Testis (tissue), 3 donors: Measurements from ENCODE around the gene EPHB4. TPM values are rescaled to one million over a fixed set of nuclear protein-coding genes. Genes with fewer than 3 reads are reported as not detected.

Experiments
- DNase-seq: peaks from one replicate; pipeline ENCODE4 v3.0.0-alpha.2; 2019
- H3K27ac ChIP-seq, 2 donors: fragments of 200-600 bp; sonication (generic); one replicate each; pipeline ENCODE4 v1.5.1; 2019
- H3K27me3 ChIP-seq: fragments of 200-600 bp; sonication (generic); one replicate; pipeline ENCODE4 v1.5.1; 2019
- H3K36me3 ChIP-seq: fragments of 200-600 bp; sonication (generic); one replicate; pipeline ENCODE4 v1.5.1; 2017; ENCODE audit warnings: low read depth; ENCODE audit errors: missing control alignments
- H3K4me1 ChIP-seq: fragments of 200-600 bp; sonication (generic); one replicate; pipeline ENCODE4 v1.5.1; 2019
- H3K4me3 ChIP-seq, 2 donors: fragments of 200-600 bp; sonication (generic); one replicate each; pipeline ENCODE4 v1.5.1; 2017 to 2019
- H3K9me3 ChIP-seq: fragments of 200-600 bp; sonication (generic); one replicate; pipeline ENCODE4 v1.5.1; 2017
- CTCF ChIP-seq, 3 experiments: fragments of 450-650 bp in 2 of 3; fragments of 200-600 bp in 1 of 3; sonication (generic) in 1 of 3; IDR thresholded peaks; one replicate each; pipeline ENCODE4 v1.5.1; 2016 to 2019; ENCODE audit warnings: antibody characterized with exemption in 3 of 3, mild to moderate bottlenecking in 2 of 3, moderate library complexity in 1 of 3
- POLR2A ChIP-seq: fragments of 450-650 bp; IDR thresholded peaks from one replicate; pipeline ENCODE4 v1.6.1; 2017; ENCODE audit warnings: antibody characterized with exemption, mild to moderate bottlenecking, moderate library complexity
- WGBS, 2 donors: methylation state at CpG; one replicate each; pipeline ENCODE4 v1.1.5; 2018; 5-methylcytosine and 5-hydroxymethylcytosine counted together
- intact Hi-C: fragments of 100-400 bp; cut with DNase I; formaldehyde crosslinking; loops from one replicate; pipeline ENCODE4 v1.15.1; 2023; ENCODE audit warnings: low total_unique reads
- polyA plus RNA-seq: library from polyadenylated mRNA; stranded (reverse); fragments of 350-450 nt; fragmentation: Illumina TruSeq; extraction: RNeasy Lipid Tissue Mini Kit (QIAGEN cat#74804); gene quantifications from one replicate; pipeline ENCODE4 v1.2.3, GENCODE V29; 2014; ENCODE audit warnings: low read depth, low replicate concordance; ENCODE audit not compliant: insufficient read depth
- total RNA-seq, 2 donors: library from RNA; depleted of rRNA; stranded (reverse); fragments of >200 nt; gene quantifications; one replicate each; pipeline ENCODE4 v1.2.3, GENCODE V29; 2016

EPHB4 gene
- total and polyA plus RNA-seq, 3 donors from 2014 or later, result 30.5 to 49.6 (median 35.9) TPM

GRCh38 chr7:100825751-100826513 is 1.4 kb downstream of the EPHB4 start:
- WGBS, 2 donors, result 18 to 27% methylated on average over 16 to 17 of the region's 17 CpGs
- Histone ChIP-seq H3K36me3 (no peaks in the 10 kb centered on the region), H3K27ac (peak overlapping the region; percentile 39 to 77), H3K4me1 (peaks cover 18% of the 10 kb centered on the region), H3K9me3 (no peaks in the 10 kb centered on the region), H3K27me3 (no peaks in the 10 kb centered on the region), H3K4me3 (peak overlapping the region; percentile 68 to 73)
- intact Hi-C loops, result no loop called here
- TF ChIP-seq POLR2A, result no peak
- TF ChIP-seq CTCF (IDR thresholded peaks at IDR 0.05), result no peak
- no peak for DNase-seq

- DNase-seq, result no peak
- no peaks in the 10 kb centered on the region for H3K36me3 ChIP-seq
- H3K4me3 ChIP-seq, result peak overlapping the region in 1 of 2 donors; percentile 73
- H3K9me3 ChIP-seq, result no peaks in the 10 kb centered on the region
- H3K27ac ChIP-seq, result no peak overlapping the region
- intact Hi-C loops, result no loop called here
- H3K4me1 ChIP-seq, result peaks cover 18% of the 10 kb centered on the region
- no peak for TF ChIP-seq CTCF (IDR thresholded peaks at IDR 0.05)
- TF ChIP-seq POLR2A, result no peak
- no peaks in the 10 kb centered on the region for H3K27me3 ChIP-seq
- 22 to 29% methylated on average over 14 to 16 of the region's 16 CpGs for WGBS, 2 donors
Measured at GRCh38 chr7:100825215-100825671, 2.1 kb downstream of the EPHB4 start.

DNA sequence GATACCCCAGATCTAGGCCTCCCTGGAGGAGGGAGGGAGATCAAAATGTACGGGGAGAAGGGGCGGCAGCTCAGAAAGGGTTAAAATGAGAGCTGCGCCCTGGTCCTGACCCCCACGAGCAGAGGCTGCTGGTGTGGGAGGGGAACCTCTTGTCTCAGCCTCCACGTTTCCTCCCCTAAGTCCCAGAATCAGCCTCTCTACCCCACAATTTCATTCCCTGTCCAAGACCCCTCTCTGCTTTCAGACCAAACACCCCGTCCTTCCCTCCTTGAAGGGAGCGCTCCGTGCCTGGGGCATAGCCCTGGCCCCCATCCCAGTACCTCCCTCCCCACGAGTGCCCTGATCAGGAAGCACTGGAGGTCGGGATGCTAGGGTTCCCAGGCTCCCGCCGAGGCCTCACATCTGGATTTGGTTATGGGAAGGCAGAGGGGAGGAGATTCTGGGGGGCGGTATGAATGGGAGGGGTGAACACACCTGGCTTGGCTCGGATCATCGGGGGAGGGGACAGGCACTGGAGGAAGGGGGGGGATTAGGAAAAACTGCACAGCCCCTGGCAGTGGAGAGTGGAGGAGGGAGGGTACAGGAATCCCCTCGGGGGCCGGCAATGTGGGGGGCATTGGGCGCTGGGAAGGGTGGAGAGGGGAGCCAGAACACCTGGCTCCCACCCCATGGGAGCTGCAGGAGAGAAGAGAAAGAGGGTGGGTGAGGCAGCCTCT is 2.7 kb downstream of the EPHB4 start:
- DNase-seq, result no peak
- intact Hi-C loops, result no loop called here
- WGBS, 2 donors, result 36 to 46% methylated on average over 13 to 18 of the region's 18 CpGs

GRCh38 chr7:100823534-100823933 is 3.8 kb downstream of the EPHB4 start:
- 93 to 97% methylated on average over 19 to 31 of the region's 31 CpGs for WGBS, 2 donors

More for the DNA sequence above, 2.7 kb downstream of the EPHB4 start:
- no peak for TF ChIP-seq CTCF (IDR thresholded peaks at IDR 0.05)
- TF ChIP-seq POLR2A, result no peak
- Histone ChIP-seq H3K4me1 (peaks cover 18% of the 10 kb centered on the region), H3K27me3 (no peaks in the 10 kb centered on the region), H3K27ac (no peak overlapping the region), H3K9me3 (no peaks in the 10 kb centered on the region), H3K36me3 (no peaks in the 10 kb centered on the region), H3K4me3 (no peak overlapping the region)

More at GRCh38 chr7:100823534-100823933, 3.8 kb downstream of the EPHB4 start:
- TF ChIP-seq CTCF (IDR thresholded peaks at IDR 0.05) (no peak), POLR2A (no peak)
- Histone ChIP-seq H3K27ac (no peak overlapping the region), H3K9me3 (no peaks in the 10 kb centered on the region), H3K4me1 (peaks cover 18% of the 10 kb centered on the region), H3K4me3 (no peak overlapping the region), H3K36me3 (no peaks in the 10 kb centered on the region), H3K27me3 (no peaks in the 10 kb centered on the region)
- no peak for DNase-seq
- intact Hi-C loops, result no loop called here
